Esophagus squamous epithelium (tissue), 5 donors: ENCODE measurements around the gene SKAP1. TPM values are rescaled to one million over a fixed set of nuclear protein-coding genes. Genes with fewer than 3 reads are reported as not detected.
"Not testable (repeated sequence)": the region's sequence is repeated elsewhere in the genome, so short reads cannot be mapped to it uniquely, and the experiment has no call there.

Experiments used
- DNase-seq: peaks from one replicate; lab custom pipeline; 2025; lab: John Stamatoyannopoulos, UW
- H3K27ac ChIP-seq, 4 donors: fragments of 200-600 bp; sonication (generic); one replicate each; pipeline ENCODE4 v1.5.1; 2016 to 2019; ENCODE audit warnings: mild to moderate bottlenecking in 1 of 4
- H3K27me3 ChIP-seq, 4 donors: fragments of 200-600 bp; sonication (generic); 1 replicate in 3 of 4; 2 replicates in 1 of 4; pipeline versions ENCODE4 v1.5.1 to v1.6.0; 2017 to 2021; ENCODE audit warnings: antibody characterized with exemption in 1 of 4
- H3K36me3 ChIP-seq, 3 donors: fragments of 200-600 bp; sonication (generic); one replicate each; pipeline ENCODE4 v1.5.1; 2016 to 2019
- H3K4me1 ChIP-seq, 3 donors: fragments of 200-600 bp; sonication (generic); one replicate each; pipeline ENCODE4 v1.5.1; 2017 to 2019
- H3K4me3 ChIP-seq, 4 donors: fragments of 200-600 bp; sonication (generic); 1 replicate in 3 of 4; 2 replicates in 1 of 4; pipeline ENCODE4 v1.5.1; 2016 to 2019; ENCODE audit warnings: mild to moderate bottlenecking in 2 of 4, moderate library complexity in 1 of 4
- H3K9me3 ChIP-seq, 3 donors: fragments of 200-600 bp; sonication (generic); one replicate each; pipeline ENCODE4 v1.5.1; 2016 to 2019
- POLR2A ChIP-seq, 4 donors: fragments of 450-650 bp; IDR thresholded peaks; one replicate each; pipeline ENCODE4 v1.6.1; 2017; ENCODE audit warnings: antibody characterized with exemption in 4 of 4, mild to moderate bottlenecking in 4 of 4, moderate library complexity in 3 of 4
- WGBS, 2 donors: methylation state at CpG; one replicate each; pipeline ENCODE4 v1.1.5; 2018; 5-methylcytosine and 5-hydroxymethylcytosine counted together
- intact Hi-C: fragments of 100-400 bp; cut with DNase I; formaldehyde crosslinking; loops from one replicate; pipeline ENCODE4 v1.15.0; 2022
- total RNA-seq, 4 donors: library from RNA; depleted of rRNA; stranded (reverse); fragments of >200 nt; gene quantifications; one replicate each; pipeline ENCODE4 v1.1.0, GENCODE V29; 2016
- TF ChIP-seq, protein P1 (sequence below), 6 experiments: fragments of 450-650 bp in 4 of 6; fragments of 200-600 bp in 2 of 6; sonication (generic) in 2 of 6; IDR thresholded peaks; one replicate each; pipeline ENCODE4 v1.5.1; 2016 to 2019; ENCODE audit warnings: antibody characterized with exemption in 6 of 6, mild to moderate bottlenecking in 4 of 6, moderate library complexity in 4 of 6
- donor health status: DM: yes; HTN: yes; CAD: no.

The SKAP1 gene
- total RNA-seq, 4 donors from 2014 or later = 0.83 to 5.1 (median 3.4) TPM; not detected in 1

DNA sequence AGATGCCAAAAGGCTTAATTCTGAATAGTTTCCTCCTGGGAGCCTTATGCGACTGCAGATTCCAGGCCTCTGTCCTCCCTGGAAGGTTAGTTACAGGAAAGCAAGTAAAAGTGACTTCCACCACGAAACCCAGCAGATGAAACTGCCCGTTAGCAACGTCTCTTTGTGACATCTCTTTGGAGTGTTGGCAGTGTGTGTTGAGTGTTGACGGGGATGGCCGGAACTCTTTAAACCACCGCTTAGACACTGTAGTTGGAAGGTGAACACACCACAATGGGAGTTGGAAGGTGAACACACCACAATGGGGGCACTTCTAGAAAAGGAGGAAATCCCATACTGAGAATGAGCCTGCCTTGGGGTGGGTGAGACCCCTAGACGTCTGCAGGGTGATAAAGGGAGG, 858 bp downstream of the SKAP1 start:
- no peaks in the 10 kb centered on the region for H3K9me3 ChIP-seq

DNA sequence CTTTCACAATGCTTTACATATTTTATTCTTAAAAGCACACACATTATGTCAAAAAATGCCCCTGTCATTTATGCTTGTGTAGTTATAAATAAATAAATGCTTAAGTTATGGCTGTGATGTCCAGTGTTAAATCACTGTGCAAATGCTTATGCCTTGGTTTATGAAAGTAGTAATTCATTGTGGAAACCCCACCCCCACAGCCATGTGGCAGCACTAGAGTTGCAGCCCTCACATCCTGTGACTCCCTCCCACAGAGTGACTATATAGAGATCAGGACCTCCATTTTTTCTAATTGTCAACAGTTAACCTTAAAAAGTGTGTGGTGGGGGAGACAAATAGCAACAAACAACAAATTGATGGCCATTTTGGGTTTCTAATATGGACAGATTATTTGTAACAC, 2.4 kb downstream of the SKAP1 start:
- H3K4me3 ChIP-seq = no peak overlapping the region
- no peak for DNase-seq
- no peaks in the 10 kb centered on the region for H3K9me3 ChIP-seq
- no peaks in the 10 kb centered on the region for H3K36me3 ChIP-seq
- intact Hi-C loops = no loop called here
- H3K4me1 ChIP-seq = peaks cover 0 to 10% (median 0%) of the 10 kb centered on the region in 3 donors
- H3K27ac ChIP-seq = peak overlapping the region in 1 of 4 donors; percentile 3
- H3K27me3 ChIP-seq = peaks cover 0 to 52% (median 9%) of the 10 kb centered on the region in 4 donors
- TF ChIP-seq POLR2A (IDR thresholded peaks at IDR 0.05) = no peak
- TF ChIP-seq, protein P1, sequence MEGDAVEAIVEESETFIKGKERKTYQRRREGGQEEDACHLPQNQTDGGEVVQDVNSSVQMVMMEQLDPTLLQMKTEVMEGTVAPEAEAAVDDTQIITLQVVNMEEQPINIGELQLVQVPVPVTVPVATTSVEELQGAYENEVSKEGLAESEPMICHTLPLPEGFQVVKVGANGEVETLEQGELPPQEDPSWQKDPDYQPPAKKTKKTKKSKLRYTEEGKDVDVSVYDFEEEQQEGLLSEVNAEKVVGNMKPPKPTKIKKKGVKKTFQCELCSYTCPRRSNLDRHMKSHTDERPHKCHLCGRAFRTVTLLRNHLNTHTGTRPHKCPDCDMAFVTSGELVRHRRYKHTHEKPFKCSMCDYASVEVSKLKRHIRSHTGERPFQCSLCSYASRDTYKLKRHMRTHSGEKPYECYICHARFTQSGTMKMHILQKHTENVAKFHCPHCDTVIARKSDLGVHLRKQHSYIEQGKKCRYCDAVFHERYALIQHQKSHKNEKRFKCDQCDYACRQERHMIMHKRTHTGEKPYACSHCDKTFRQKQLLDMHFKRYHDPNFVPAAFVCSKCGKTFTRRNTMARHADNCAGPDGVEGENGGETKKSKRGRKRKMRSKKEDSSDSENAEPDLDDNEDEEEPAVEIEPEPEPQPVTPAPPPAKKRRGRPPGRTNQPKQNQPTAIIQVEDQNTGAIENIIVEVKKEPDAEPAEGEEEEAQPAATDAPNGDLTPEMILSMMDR (IDR thresholded peaks at IDR 0.05) = no peak

More for the DNA sequence above, 858 bp downstream of the SKAP1 start:
- DNase-seq = no peak
- WGBS, 2 donors = 40 to 76% methylated on average over 7 to 8 of the region's 8 CpGs
- TF ChIP-seq, protein P1 (IDR thresholded peaks at IDR 0.05) = no peak
- peak in 1 of 4 donors; percentile 10 for TF ChIP-seq POLR2A (IDR thresholded peaks at IDR 0.05)
- Histone ChIP-seq H3K27me3 (peaks cover 0 to 67% (median 9%) of the 10 kb centered on the region in 4 donors), H3K27ac (peak overlapping the region in 3 of 4 donors; percentile 39 to 76 (median 68)), H3K4me1 (peaks cover 0 to 10% (median 0%) of the 10 kb centered on the region in 3 donors), H3K4me3 (peak overlapping the region; percentile 4 to 60 (median 36)), H3K36me3 (no peaks in the 10 kb centered on the region)
- intact Hi-C loops = no loop called here

DNA sequence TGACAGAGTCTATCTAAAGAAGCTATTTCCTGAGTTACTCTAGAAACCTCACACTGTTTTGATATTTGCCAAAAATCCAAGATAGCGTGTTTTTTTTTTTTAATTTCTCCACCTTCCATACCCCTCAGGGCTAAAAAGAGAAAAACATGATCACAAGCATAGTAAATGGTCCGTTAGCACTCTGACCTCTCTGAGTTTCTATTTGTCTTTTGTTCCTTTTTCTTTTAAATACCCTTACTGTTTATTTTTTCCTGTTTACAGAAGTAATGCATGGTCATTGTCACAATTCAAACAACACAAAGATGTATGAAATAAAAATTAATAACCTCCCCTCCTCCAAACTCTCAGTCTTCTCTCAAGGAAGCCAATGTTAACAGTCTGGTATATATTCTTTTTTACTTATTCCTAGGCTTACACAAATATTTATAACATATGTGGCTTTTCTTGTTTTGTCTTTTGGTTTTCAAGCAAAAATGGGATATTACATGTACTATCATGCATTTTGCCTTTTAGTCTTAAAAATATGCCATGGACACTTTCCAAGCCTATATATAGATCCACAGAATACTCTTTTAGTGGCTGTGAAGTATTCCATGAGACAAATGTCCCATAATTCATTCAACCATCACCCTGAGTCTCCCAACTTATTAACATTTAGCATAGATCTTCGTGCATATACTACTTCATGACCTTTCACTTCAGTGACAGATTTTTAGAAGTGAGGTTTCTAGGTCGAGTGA, 3.1 kb downstream of the SKAP1 start:
- TF ChIP-seq POLR2A (IDR thresholded peaks at IDR 0.05) = no peak
- TF ChIP-seq, protein P1 (IDR thresholded peaks at IDR 0.05) = no peak
- H3K4me1 ChIP-seq = peaks cover 0 to 10% (median 0%) of the 10 kb centered on the region in 3 donors
- no peaks in the 10 kb centered on the region for H3K9me3 ChIP-seq
- 59 to 62% methylated on average over 4 of the region's 4 CpGs for WGBS, 2 donors
- H3K27me3 ChIP-seq = peaks cover 0 to 45% (median 9%) of the 10 kb centered on the region in 4 donors
- no peak for DNase-seq
- no peak overlapping the region for H3K27ac ChIP-seq
- H3K4me3 ChIP-seq = no peak overlapping the region
- intact Hi-C loops = no loop called here
- H3K36me3 ChIP-seq = no peaks in the 10 kb centered on the region

DNA sequence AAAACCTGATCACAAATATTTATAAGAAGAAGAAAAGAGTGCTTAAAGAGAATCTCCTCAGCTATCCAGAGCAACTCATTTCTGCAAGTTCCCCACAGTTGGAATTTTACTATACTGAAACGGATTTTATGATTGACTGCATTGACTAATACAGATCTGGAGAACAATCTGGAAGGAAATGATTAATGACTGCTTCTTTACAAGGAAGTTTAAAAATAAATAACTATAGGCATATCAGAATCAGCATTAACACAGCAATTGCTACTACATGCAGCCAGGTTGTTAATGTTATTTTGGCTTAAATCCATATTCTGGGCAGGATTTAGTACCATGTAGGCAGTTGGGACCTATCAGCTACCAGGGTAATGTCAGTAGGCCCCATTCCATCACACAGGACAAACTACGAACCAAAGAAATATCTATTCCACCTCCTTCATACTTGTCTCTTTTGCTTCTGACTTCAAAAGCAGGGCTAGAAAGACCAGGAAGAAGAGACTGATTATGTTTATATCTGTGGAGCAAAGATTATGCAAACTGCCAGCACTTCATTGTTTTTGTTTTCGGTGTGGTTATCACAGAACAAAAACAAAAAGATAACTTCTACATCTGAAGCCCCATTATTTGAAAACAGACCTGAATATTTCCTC, 3.9 kb downstream of the SKAP1 start:
- Histone ChIP-seq H3K27ac (no peak overlapping the region), H3K4me3 (no peak overlapping the region), H3K4me1 (peaks cover 0 to 10% (median 0%) of the 10 kb centered on the region in 3 donors), H3K9me3 (no peaks in the 10 kb centered on the region), H3K36me3 (no peaks in the 10 kb centered on the region), H3K27me3 (peaks cover 0 to 45% (median 9%) of the 10 kb centered on the region in 4 donors)
- TF ChIP-seq POLR2A (IDR thresholded peaks at IDR 0.05) = no peak
- TF ChIP-seq, protein P1 (IDR thresholded peaks at IDR 0.05) = no peak
- intact Hi-C loops = no loop called here
- 67% methylated on average over 3 of the region's 3 CpGs for WGBS, 2 donors
- no peak for DNase-seq

DNA sequence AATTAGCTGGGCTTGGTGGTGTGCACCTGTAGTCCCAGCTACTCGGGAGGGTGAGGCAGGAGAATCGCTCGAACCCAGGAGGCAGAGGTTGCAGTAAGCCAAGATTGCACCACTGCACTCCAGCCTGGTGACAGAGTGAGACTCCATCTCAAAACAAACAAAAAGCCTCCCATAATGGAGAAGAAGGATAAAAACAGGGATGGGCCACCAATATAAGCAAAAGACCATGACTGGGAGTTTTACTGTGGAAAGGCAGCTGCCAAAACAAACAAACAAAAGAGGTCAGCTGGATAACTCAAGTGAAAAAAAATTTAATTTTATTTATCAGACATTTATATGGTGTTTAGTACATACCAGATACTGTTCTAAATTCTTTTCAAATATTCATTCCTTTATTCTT, 8.0 kb downstream of the SKAP1 start:
- 87 to 93% methylated on average over 3 of the region's 3 CpGs for WGBS, 2 donors
- H3K9me3 ChIP-seq, H3K27ac ChIP-seq, H3K36me3 ChIP-seq, H3K4me1 ChIP-seq, DNase-seq, H3K4me3 ChIP-seq, intact Hi-C loops: not testable (repeated sequence)
- peaks cover 0 to 33% (median 0%) of the 10 kb centered on the region in 4 donors for H3K27me3 ChIP-seq
